ENCODE results near the gene COQ4. TPM values are rescaled to one million over a fixed set of nuclear protein-coding genes. Genes with fewer than 3 reads are reported as not detected.

COQ4 gene
- total RNA-seq, 1 experiment from 2014 or later, result 19.1 TPM

DNA sequence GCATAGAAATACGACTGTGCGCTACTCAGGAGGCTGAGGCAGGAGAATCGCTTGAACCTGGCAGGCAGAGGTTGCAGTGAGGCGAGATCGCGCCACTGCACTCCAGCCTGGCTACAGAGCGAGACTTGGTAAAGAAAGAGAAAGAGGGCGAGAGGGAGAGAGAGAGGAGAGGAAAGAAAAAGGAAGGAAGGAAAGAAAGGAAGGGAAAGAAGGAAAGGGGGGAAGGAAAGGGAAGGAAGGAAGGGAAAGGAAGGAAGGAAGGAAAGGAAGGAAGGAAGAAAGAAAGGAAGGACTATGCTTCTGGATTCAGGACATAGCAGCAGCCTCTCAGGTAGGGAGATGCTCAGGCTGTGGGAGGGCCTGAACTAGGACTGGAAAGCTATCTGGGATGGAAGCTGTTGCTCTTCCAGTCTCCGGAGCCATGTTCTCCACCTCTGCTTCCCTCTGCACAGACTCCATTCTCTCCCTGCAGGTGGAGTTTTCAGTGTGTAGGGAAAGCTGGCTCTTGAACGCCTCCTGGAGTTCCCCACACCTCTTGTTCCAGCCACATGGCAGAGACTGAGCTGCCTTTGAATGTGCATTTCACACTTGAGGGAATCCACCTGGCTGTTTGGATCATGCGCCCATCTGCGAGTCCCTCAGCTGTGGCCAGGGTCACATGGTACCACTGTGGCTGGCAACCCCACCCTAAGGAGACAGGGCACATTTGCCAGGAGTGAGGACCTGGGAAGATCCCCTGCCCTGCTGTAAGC is 37.4 kb upstream of the COQ4 start:
- Histone ChIP-seq H3K4me1 (ENCODE audit: control insufficient read depth, insufficient read depth, low read length) (no peaks in the 10 kb centered on the region), H3K9me3 (ENCODE audit: control insufficient read depth, insufficient read depth, low read depth, low read length) (no peaks in the 10 kb centered on the region), H3K4me3 (ENCODE audit: low read depth in 2 of 2, low read length in 2 of 2) (no peak overlapping the region), H3K27ac (ENCODE audit: low read length) (no peak overlapping the region), H3K27me3 (ENCODE audit: control insufficient read depth, insufficient read depth, low read length) (no peaks in the 10 kb centered on the region), H3K36me3 (ENCODE audit: control insufficient read depth, insufficient read depth, low read length) (no peaks in the 10 kb centered on the region)
- in situ Hi-C loops (cut with HindIII; ENCODE audit: low pct_unique_long_range_greater_than_20kb, low sequenced_read_pairs), result no loop called here
- POLR2A ChIA-PET, result no interaction called here
- DNase-seq (ENCODE audit: low read depth, low spot score) (no peak), ATAC-seq (no peak)
- BruUV-seq (replicated peaks), result no TSS peak
- CTCF ChIA-PET, result no interaction called here
- TF ChIP-seq POLR2AphosphoS5 (IDR thresholded peaks at IDR 0.05; ENCODE audit: low read depth, low read length) (no peak), SIN3A (IDR thresholded peaks at IDR 0.05; ENCODE audit: borderline replicate concordance, insufficient read depth, low read depth, low read length) (no peak), TCF7L2 (IDR thresholded peaks at IDR 0.05; ENCODE audit: low read depth, low read length) (no peak)
- TF ChIP-seq, protein P1, sequence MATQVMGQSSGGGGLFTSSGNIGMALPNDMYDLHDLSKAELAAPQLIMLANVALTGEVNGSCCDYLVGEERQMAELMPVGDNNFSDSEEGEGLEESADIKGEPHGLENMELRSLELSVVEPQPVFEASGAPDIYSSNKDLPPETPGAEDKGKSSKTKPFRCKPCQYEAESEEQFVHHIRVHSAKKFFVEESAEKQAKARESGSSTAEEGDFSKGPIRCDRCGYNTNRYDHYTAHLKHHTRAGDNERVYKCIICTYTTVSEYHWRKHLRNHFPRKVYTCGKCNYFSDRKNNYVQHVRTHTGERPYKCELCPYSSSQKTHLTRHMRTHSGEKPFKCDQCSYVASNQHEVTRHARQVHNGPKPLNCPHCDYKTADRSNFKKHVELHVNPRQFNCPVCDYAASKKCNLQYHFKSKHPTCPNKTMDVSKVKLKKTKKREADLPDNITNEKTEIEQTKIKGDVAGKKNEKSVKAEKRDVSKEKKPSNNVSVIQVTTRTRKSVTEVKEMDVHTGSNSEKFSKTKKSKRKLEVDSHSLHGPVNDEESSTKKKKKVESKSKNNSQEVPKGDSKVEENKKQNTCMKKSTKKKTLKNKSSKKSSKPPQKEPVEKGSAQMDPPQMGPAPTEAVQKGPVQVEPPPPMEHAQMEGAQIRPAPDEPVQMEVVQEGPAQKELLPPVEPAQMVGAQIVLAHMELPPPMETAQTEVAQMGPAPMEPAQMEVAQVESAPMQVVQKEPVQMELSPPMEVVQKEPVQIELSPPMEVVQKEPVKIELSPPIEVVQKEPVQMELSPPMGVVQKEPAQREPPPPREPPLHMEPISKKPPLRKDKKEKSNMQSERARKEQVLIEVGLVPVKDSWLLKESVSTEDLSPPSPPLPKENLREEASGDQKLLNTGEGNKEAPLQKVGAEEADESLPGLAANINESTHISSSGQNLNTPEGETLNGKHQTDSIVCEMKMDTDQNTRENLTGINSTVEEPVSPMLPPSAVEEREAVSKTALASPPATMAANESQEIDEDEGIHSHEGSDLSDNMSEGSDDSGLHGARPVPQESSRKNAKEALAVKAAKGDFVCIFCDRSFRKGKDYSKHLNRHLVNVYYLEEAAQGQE (IDR thresholded peaks at IDR 0.05; ENCODE audit: insufficient read depth in 1 of 2, low read depth in 2 of 2, low read length in 1 of 2), result no peak
- TF ChIP-seq, protein P2, sequence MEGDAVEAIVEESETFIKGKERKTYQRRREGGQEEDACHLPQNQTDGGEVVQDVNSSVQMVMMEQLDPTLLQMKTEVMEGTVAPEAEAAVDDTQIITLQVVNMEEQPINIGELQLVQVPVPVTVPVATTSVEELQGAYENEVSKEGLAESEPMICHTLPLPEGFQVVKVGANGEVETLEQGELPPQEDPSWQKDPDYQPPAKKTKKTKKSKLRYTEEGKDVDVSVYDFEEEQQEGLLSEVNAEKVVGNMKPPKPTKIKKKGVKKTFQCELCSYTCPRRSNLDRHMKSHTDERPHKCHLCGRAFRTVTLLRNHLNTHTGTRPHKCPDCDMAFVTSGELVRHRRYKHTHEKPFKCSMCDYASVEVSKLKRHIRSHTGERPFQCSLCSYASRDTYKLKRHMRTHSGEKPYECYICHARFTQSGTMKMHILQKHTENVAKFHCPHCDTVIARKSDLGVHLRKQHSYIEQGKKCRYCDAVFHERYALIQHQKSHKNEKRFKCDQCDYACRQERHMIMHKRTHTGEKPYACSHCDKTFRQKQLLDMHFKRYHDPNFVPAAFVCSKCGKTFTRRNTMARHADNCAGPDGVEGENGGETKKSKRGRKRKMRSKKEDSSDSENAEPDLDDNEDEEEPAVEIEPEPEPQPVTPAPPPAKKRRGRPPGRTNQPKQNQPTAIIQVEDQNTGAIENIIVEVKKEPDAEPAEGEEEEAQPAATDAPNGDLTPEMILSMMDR (IDR thresholded peaks at IDR 0.05), result no peak
- intact Hi-C loops (cut with micrococcal nuclease; ENCODE audit: unreplicated experiment), result no loop called here

DNA sequence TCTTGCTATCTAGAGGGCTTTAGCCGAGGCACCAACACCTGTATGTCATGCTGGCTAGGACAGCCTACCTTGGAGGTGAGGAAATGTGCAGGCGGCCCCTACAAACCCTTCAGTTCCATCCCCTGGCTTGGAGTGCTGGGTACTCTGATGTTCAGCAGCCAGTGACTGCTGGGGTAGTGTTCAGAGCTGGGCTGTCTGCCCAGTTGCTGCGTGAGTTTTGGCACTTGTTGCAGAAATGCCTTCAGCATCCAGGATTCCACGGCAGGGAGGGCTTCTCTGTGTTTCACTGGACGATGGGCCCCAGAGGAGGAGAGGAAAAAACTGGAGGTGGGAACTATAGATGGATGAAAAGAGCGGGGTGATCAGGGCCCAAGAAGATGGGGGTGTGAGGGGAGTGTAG is 36.2 kb upstream of the COQ4 start:
- intact Hi-C loops (cut with micrococcal nuclease; ENCODE audit: unreplicated experiment), result no loop called here
- no peaks in the 10 kb centered on the region for H3K36me3 ChIP-seq (ENCODE audit: control insufficient read depth, insufficient read depth, low read length)
- BruUV-seq (replicated peaks), result no TSS peak
- TF ChIP-seq TCF7L2 (IDR thresholded peaks at IDR 0.05; ENCODE audit: low read depth, low read length), result no peak
- TF ChIP-seq, protein P2 (IDR thresholded peaks at IDR 0.05), result no peak
- TF ChIP-seq POLR2AphosphoS5 (IDR thresholded peaks at IDR 0.05; ENCODE audit: low read depth, low read length), result no peak
- TF ChIP-seq, protein P1 (IDR thresholded peaks at IDR 0.05; ENCODE audit: insufficient read depth in 1 of 2, low read depth in 2 of 2, low read length in 1 of 2), result no peak
- no peak for TF ChIP-seq SIN3A (IDR thresholded peaks at IDR 0.05; ENCODE audit: borderline replicate concordance, insufficient read depth, low read depth, low read length)
- no peaks in the 10 kb centered on the region for H3K27me3 ChIP-seq (ENCODE audit: control insufficient read depth, insufficient read depth, low read length)
- ChIA-PET POLR2A (no interaction called here), CTCF (no interaction called here)
- in situ Hi-C loops (cut with HindIII; ENCODE audit: low pct_unique_long_range_greater_than_20kb, low sequenced_read_pairs), result no loop called here
- H3K4me1 ChIP-seq (ENCODE audit: control insufficient read depth, insufficient read depth, low read length), result no peaks in the 10 kb centered on the region
- H3K27ac ChIP-seq (ENCODE audit: low read length), result no peak overlapping the region
- DNase-seq (ENCODE audit: low read depth, low spot score) (no peak), ATAC-seq (no peak)
- no peak overlapping the region for H3K4me3 ChIP-seq (ENCODE audit: low read depth in 2 of 2, low read length in 2 of 2)
- no peaks in the 10 kb centered on the region for H3K9me3 ChIP-seq (ENCODE audit: control insufficient read depth, insufficient read depth, low read depth, low read length)

Data from Panc1 (cell line).